Measurements from ENCODE around the gene ITGA1.

Gene ITGA1

DNA sequence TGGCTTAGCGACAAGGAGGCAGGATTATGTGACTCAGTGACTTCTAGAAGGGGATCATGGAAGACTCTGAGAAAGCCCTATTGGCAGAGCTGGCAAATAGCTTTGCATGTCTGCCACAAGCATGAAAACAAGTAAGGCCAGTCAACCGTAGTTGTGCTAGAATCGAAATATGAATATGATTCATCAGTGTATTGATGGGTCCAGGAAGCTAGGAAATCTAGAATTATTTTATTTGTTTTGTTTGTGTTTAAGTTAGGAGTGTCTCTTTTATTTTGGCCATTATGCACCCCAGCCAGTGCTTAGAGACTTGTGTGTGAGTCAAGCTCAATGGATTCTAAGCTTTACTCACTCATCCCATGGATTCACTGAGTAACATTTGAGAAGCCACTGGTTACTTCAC lies 197.6 kb downstream of the ITGA1 start:
- ATAC-seq, result no peak
- TF ChIP-seq TSHZ2 (CRISPR knock-in tag; IDR thresholded peaks at IDR 0.05) (no peak), CSDC2 (CRISPR knock-in tag; IDR thresholded peaks at IDR 0.05) (no peak), TCF4 (CRISPR knock-in tag; IDR thresholded peaks at IDR 0.05; ENCODE audit: borderline replicate concordance) (no peak), ZFP30 (CRISPR knock-in tag; IDR thresholded peaks at IDR 0.05) (no peak), ZC3H10 (CRISPR knock-in tag; IDR thresholded peaks at IDR 0.05) (no peak), ZNF565 (CRISPR knock-in tag; conservative IDR thresholded peaks at IDR 0.05; ENCODE audit: low read depth) (no peak), GLIS3 (CRISPR knock-in tag; IDR thresholded peaks at IDR 0.05) (no peak), ZNF70 (CRISPR knock-in tag; IDR thresholded peaks at IDR 0.05) (no peak), POU6F1 (CRISPR knock-in tag; IDR thresholded peaks at IDR 0.05; ENCODE audit: borderline replicate concordance, low read depth) (no peak), RARB (CRISPR knock-in tag; IDR thresholded peaks at IDR 0.05) (no peak), BACH2 (CRISPR knock-in tag; IDR thresholded peaks at IDR 0.05; ENCODE audit: borderline replicate concordance) (no peak), PATZ1 (CRISPR knock-in tag; IDR thresholded peaks at IDR 0.05; ENCODE audit: borderline replicate concordance) (no peak), ARNTL (CRISPR knock-in tag; IDR thresholded peaks at IDR 0.05; ENCODE audit: borderline replicate concordance, low read depth) (no peak), PPARA (CRISPR knock-in tag; IDR thresholded peaks at IDR 0.05; ENCODE audit: borderline replicate concordance) (no peak)
- TF ChIP-seq, protein P1, sequence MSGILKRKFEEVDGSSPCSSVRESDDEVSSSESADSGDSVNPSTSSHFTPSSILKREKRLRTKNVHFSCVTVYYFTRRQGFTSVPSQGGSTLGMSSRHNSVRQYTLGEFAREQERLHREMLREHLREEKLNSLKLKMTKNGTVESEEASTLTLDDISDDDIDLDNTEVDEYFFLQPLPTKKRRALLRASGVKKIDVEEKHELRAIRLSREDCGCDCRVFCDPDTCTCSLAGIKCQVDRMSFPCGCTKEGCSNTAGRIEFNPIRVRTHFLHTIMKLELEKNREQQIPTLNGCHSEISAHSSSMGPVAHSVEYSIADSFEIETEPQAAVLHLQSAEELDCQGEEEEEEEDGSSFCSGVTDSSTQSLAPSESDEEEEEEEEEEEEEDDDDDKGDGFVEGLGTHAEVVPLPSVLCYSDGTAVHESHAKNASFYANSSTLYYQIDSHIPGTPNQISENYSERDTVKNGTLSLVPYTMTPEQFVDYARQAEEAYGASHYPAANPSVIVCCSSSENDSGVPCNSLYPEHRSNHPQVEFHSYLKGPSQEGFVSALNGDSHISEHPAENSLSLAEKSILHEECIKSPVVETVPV (CRISPR knock-in tag; IDR thresholded peaks at IDR 0.05), result no peak

GRCh38 chr5:52987711-52988331 lies 200.1 kb downstream of the ITGA1 start:
- peak; percentile 6 for ATAC-seq
- peak; percentile 27; the same call in 1 of the 2 replicates for TF ChIP-seq PATZ1 (CRISPR knock-in tag; IDR thresholded peaks at IDR 0.05; ENCODE audit: borderline replicate concordance)
- 0 out of 2 replicates have a peak, but pooled peaks have one; percentile 26 for TF ChIP-seq ISL1 (CRISPR knock-in tag; IDR thresholded peaks at IDR 0.05)
- no peak for TF ChIP-seq SNAI2 (CRISPR knock-in tag; IDR thresholded peaks at IDR 0.05)

- peak; percentile 2 for ATAC-seq
- TF ChIP-seq TSHZ2 (CRISPR knock-in tag; IDR thresholded peaks at IDR 0.05) (no peak), POU6F1 (CRISPR knock-in tag; IDR thresholded peaks at IDR 0.05; ENCODE audit: borderline replicate concordance, low read depth) (no peak), BACH2 (CRISPR knock-in tag; IDR thresholded peaks at IDR 0.05; ENCODE audit: borderline replicate concordance) (no peak), OSR1 (CRISPR knock-in tag; IDR thresholded peaks at IDR 0.05) (no peak), CSDC2 (CRISPR knock-in tag; IDR thresholded peaks at IDR 0.05) (no peak), PATZ1 (CRISPR knock-in tag; IDR thresholded peaks at IDR 0.05; ENCODE audit: borderline replicate concordance) (no peak), TCF4 (CRISPR knock-in tag; IDR thresholded peaks at IDR 0.05; ENCODE audit: borderline replicate concordance) (no peak), ZC3H10 (CRISPR knock-in tag; IDR thresholded peaks at IDR 0.05) (no peak), RARB (CRISPR knock-in tag; IDR thresholded peaks at IDR 0.05) (no peak), ZFP30 (CRISPR knock-in tag; IDR thresholded peaks at IDR 0.05) (no peak)
Measured at GRCh38 chr5:52988335-52989024, 200.8 kb downstream of the ITGA1 start.

All from SK-N-SH treated with all-trans-retinoic acid at 6 μM for 48 hours (cell line).